ENCODE results near the gene KTN1. TPM values are rescaled to one million over a fixed set of nuclear protein-coding genes. Genes with fewer than 3 reads are reported as not detected.

KTN1 gene
- total RNA-seq, 1 donor from 2014 or later: 193 TPM

GRCh38 chr14:55699131-55700057, 119.4 kb downstream of the KTN1 start:
- Histone ChIP-seq H3K9me3 (ENCODE audit: insufficient read depth, low read depth, low read length) (no peaks in the 10 kb centered on the region), H3K27me3 (ENCODE audit: insufficient read depth, low read length) (no peaks in the 10 kb centered on the region), H3K36me3 (ENCODE audit: insufficient read depth, low read length) (no peaks in the 10 kb centered on the region), H3K27ac (ENCODE audit: low read depth, low read length) (no peak overlapping the region), H3K79me2 (ENCODE audit: insufficient read depth, low read length) (no peaks in the 10 kb centered on the region), H3K9ac (ENCODE audit: low read length) (no peak overlapping the region), H3K4me3 (ENCODE audit: insufficient read depth, low read depth, low read length) (no peak overlapping the region), H2AFZ (ENCODE audit: low read depth, low read length) (no peak overlapping the region), H3K4me1 (ENCODE audit: insufficient read depth, low read length) (peaks cover 28% of the 10 kb centered on the region), H3K4me2 (ENCODE audit: low read length) (peak overlapping the region; percentile 23), H4K20me1 (ENCODE audit: insufficient read depth, low read length) (no peaks in the 10 kb centered on the region)
- FAIRE-seq: peak; percentile 26
- TF ChIP-seq CTCF (IDR thresholded peaks at IDR 0.05; ENCODE audit: insufficient read depth, low read depth, low read length) (no peak), EZH2 (IDR thresholded peaks at IDR 0.05; ENCODE audit: insufficient read depth, low read length) (no peak)
- H3K4me1 Mint-ChIP-seq (ENCODE audit: low read depth, unreplicated experiment): peaks cover 34% of the 10 kb centered on the region
- peaks cover 4% of the 10 kb centered on the region for H3K9me3 Mint-ChIP-seq (ENCODE audit: unreplicated experiment)
- peak; percentile 76 for DNase-seq (ENCODE audit: low read depth)
- no peaks in the 10 kb centered on the region for H3K27me3 Mint-ChIP-seq (ENCODE audit: low read depth, unreplicated experiment)
- H3K36me3 Mint-ChIP-seq (ENCODE audit: low read depth, unreplicated experiment): peaks cover 22% of the 10 kb centered on the region
- no peak overlapping the region for H3K4me3 Mint-ChIP-seq (ENCODE audit: unreplicated experiment)
- H3K27ac Mint-ChIP-seq (ENCODE audit: unreplicated experiment): peak overlapping the region; percentile 3

GRCh38 chr14:55701638-55702037, 121.6 kb downstream of the KTN1 start:
- Histone ChIP-seq H3K4me1 (ENCODE audit: insufficient read depth, low read length) (peaks cover 28% of the 10 kb centered on the region), H3K9ac (ENCODE audit: low read length) (no peak overlapping the region), H3K36me3 (ENCODE audit: insufficient read depth, low read length) (no peaks in the 10 kb centered on the region), H3K4me2 (ENCODE audit: low read length) (peak overlapping the region; percentile 9), H3K9me3 (ENCODE audit: insufficient read depth, low read depth, low read length) (no peaks in the 10 kb centered on the region), H3K79me2 (ENCODE audit: insufficient read depth, low read length) (no peaks in the 10 kb centered on the region), H3K27me3 (ENCODE audit: insufficient read depth, low read length) (no peaks in the 10 kb centered on the region), H3K27ac (ENCODE audit: low read depth, low read length) (peak overlapping the region; percentile 19), H4K20me1 (ENCODE audit: insufficient read depth, low read length) (no peaks in the 10 kb centered on the region), H2AFZ (ENCODE audit: low read depth, low read length) (no peak overlapping the region), H3K4me3 (ENCODE audit: insufficient read depth, low read depth, low read length) (no peak overlapping the region)
- no peak for TF ChIP-seq EZH2 (IDR thresholded peaks at IDR 0.05; ENCODE audit: insufficient read depth, low read length)
- TF ChIP-seq CTCF (IDR thresholded peaks at IDR 0.05; ENCODE audit: insufficient read depth, low read depth, low read length): no peak
- H3K4me1 Mint-ChIP-seq (ENCODE audit: low read depth, unreplicated experiment): peaks cover 34% of the 10 kb centered on the region
- FAIRE-seq: no peak
- H3K9me3 Mint-ChIP-seq (ENCODE audit: unreplicated experiment): peaks cover 4% of the 10 kb centered on the region
- no peak overlapping the region for H3K27ac Mint-ChIP-seq (ENCODE audit: unreplicated experiment)
- no peaks in the 10 kb centered on the region for H3K27me3 Mint-ChIP-seq (ENCODE audit: low read depth, unreplicated experiment)
- peaks cover 23% of the 10 kb centered on the region for H3K36me3 Mint-ChIP-seq (ENCODE audit: low read depth, unreplicated experiment)
- H3K4me3 Mint-ChIP-seq (ENCODE audit: unreplicated experiment): no peak overlapping the region
- peak; percentile 82 for DNase-seq (ENCODE audit: low read depth)

GRCh38 chr14:55702511-55702910, 122.5 kb downstream of the KTN1 start:
- no peak for FAIRE-seq
- no peaks in the 10 kb centered on the region for H3K27me3 Mint-ChIP-seq (ENCODE audit: low read depth, unreplicated experiment)
- H3K4me3 ChIP-seq (ENCODE audit: insufficient read depth, low read depth, low read length): no peak overlapping the region

More at GRCh38 chr14:55702511-55702910, 122.5 kb downstream of the KTN1 start:
- no peaks in the 10 kb centered on the region for H3K79me2 ChIP-seq (ENCODE audit: insufficient read depth, low read length)
- peaks cover 4% of the 10 kb centered on the region for H3K9me3 Mint-ChIP-seq (ENCODE audit: unreplicated experiment)
- peaks cover 21% of the 10 kb centered on the region for H3K36me3 Mint-ChIP-seq (ENCODE audit: low read depth, unreplicated experiment)
- no peaks in the 10 kb centered on the region for H3K36me3 ChIP-seq (ENCODE audit: insufficient read depth, low read length)
- H4K20me1 ChIP-seq (ENCODE audit: insufficient read depth, low read length): no peaks in the 10 kb centered on the region
- H3K4me3 Mint-ChIP-seq (ENCODE audit: unreplicated experiment): no peak overlapping the region
- no peak overlapping the region for H3K27ac Mint-ChIP-seq (ENCODE audit: unreplicated experiment)
- H3K27ac ChIP-seq (ENCODE audit: low read depth, low read length): no peak overlapping the region
- peaks cover 25% of the 10 kb centered on the region for H3K4me1 Mint-ChIP-seq (ENCODE audit: low read depth, unreplicated experiment)
- H3K9me3 ChIP-seq (ENCODE audit: insufficient read depth, low read depth, low read length): no peaks in the 10 kb centered on the region
- no peak for DNase-seq (ENCODE audit: low read depth)
- no peak overlapping the region for H2AFZ ChIP-seq (ENCODE audit: low read depth, low read length)
- H3K4me1 ChIP-seq (ENCODE audit: insufficient read depth, low read length): peaks cover 25% of the 10 kb centered on the region
- no peak overlapping the region for H3K4me2 ChIP-seq (ENCODE audit: low read length)
- no peaks in the 10 kb centered on the region for H3K27me3 ChIP-seq (ENCODE audit: insufficient read depth, low read length)
- no peak overlapping the region for H3K9ac ChIP-seq (ENCODE audit: low read length)
- TF ChIP-seq CTCF (IDR thresholded peaks at IDR 0.05; ENCODE audit: insufficient read depth, low read depth, low read length): no peak
- TF ChIP-seq EZH2 (IDR thresholded peaks at IDR 0.05; ENCODE audit: insufficient read depth, low read length): no peak
